Measurements from ENCODE around the gene TCEAL8.

TCEAL8 gene

GRCh38 chrX:103274284-103274683 lies 19.3 kb upstream of the TCEAL8 start:
- no peak overlapping the region for H3K27ac ChIP-seq
- ChIA-PET CTCF (no interaction called here), POLR2A (ENCODE audit: low non-redundant PET) (no interaction called here)
- no peak for DNase-seq (ENCODE audit: low spot score)
- TF ChIP-seq, protein P1, sequence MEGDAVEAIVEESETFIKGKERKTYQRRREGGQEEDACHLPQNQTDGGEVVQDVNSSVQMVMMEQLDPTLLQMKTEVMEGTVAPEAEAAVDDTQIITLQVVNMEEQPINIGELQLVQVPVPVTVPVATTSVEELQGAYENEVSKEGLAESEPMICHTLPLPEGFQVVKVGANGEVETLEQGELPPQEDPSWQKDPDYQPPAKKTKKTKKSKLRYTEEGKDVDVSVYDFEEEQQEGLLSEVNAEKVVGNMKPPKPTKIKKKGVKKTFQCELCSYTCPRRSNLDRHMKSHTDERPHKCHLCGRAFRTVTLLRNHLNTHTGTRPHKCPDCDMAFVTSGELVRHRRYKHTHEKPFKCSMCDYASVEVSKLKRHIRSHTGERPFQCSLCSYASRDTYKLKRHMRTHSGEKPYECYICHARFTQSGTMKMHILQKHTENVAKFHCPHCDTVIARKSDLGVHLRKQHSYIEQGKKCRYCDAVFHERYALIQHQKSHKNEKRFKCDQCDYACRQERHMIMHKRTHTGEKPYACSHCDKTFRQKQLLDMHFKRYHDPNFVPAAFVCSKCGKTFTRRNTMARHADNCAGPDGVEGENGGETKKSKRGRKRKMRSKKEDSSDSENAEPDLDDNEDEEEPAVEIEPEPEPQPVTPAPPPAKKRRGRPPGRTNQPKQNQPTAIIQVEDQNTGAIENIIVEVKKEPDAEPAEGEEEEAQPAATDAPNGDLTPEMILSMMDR (conservative IDR thresholded peaks at IDR 0.05; ENCODE audit: low read depth) = no peak

GRCh38 chrX:103258275-103258674 lies 3.3 kb upstream of the TCEAL8 start:
- TF ChIP-seq, protein P1 (conservative IDR thresholded peaks at IDR 0.05; ENCODE audit: low read depth) = no peak
- no peak for DNase-seq (ENCODE audit: low spot score)
- CTCF ChIA-PET = no interaction called here
- POLR2A ChIA-PET (ENCODE audit: low non-redundant PET) = no interaction called here
- no peak overlapping the region for H3K27ac ChIP-seq

GRCh38 chrX:103256651-103257050 lies 1.7 kb upstream of the TCEAL8 start:
- no peak overlapping the region for H3K27ac ChIP-seq
- TF ChIP-seq, protein P1 (conservative IDR thresholded peaks at IDR 0.05; ENCODE audit: low read depth) = no peak
- DNase-seq (ENCODE audit: low spot score) = no peak
- ChIA-PET POLR2A (ENCODE audit: low non-redundant PET) (no interaction called here), CTCF (no interaction called here)

DNA sequence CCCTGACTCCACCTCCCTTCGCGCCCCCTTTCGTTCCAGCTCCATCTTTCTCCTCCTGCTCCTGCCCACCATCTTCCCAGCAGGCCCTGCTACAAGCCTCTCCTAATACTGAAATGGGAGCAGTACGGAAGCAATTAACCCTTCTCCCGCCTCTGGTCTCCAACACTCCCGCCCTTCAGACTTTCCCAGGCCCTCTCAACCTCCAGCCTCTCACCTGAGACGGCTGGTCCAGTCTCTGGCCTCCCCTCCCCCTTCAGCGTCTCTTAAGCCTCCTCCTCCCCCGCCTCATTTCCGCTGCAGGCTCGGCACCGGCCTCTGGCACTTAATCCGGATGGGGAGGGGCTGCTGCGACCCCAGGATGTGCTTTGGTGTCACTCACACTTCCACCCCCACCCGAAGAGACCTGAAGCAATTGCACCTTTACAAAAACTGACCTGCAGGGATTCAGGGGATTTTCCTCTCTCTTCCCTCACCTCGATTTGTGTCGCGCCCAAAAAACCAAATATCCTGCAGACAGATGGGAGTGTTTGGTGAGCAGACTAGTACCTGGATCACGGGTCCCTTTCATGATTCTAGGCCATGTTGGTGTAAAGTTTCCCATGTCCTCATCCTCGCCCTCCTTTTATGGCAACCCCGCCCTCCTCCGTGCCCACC lies 657 bp downstream of the TCEAL8 start:
- TF ChIP-seq, protein P1 (conservative IDR thresholded peaks at IDR 0.05; ENCODE audit: low read depth) = no peak
- H3K27ac ChIP-seq = peak overlapping the region; percentile 75
- DNase-seq (ENCODE audit: low spot score) = peak; percentile 41
- ChIA-PET CTCF (interaction anchor here (1.9 kb wide), 1 partner anchor 43 kb away, joined by 4 read pairs; no protein-coding TSS in a partner anchor), POLR2A (ENCODE audit: low non-redundant PET) (no interaction called here)

DNA sequence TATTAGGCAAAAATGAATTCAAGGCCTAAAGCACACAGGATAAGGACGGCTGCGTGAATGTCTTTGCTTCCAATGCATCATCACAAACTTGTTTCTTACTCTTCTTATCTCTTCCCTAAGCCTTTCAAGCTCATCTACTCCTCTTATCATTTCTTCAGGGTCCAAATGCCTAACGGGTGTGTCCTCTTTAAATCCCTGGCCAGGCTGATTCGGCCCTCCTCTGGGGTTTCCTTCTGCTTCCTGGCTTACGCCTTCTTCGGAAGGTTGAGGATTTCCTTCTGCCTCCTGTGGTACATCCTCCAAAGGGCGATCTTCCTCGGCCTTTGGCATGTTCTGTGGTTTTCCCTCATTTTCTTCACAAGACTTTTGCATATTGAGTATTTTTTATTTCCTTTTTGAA lies 1.3 kb downstream of the TCEAL8 start:
- ChIA-PET POLR2A (ENCODE audit: low non-redundant PET) (no interaction called here), CTCF (interaction anchor here (1.9 kb wide), 1 partner anchor 43 kb away, joined by 4 read pairs; no protein-coding TSS in a partner anchor)

DNA sequence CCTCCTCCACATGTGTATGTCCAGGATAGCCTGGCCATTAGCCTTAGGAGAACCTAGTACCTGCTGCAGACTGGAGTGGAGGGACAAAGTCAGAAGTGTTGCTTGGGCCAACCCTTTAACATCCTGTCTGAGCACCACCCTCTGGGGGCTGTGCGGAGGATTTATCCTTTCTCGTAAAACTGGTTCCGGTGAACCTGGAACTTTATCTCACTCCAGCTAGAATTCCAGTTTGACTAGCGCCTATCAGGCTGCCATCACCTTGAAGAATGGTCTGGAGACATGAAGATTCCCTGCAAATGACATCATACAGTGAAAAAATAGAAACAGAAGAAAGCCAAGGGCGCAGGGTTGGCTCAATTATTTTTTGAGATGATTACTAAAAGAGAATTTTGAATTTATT lies 4.0 kb downstream of the TCEAL8 start:
- CTCF ChIA-PET = interaction anchor here (0.5 kb wide), 1 partner anchor 306 kb away, joined by 3 read pairs; no protein-coding TSS in a partner anchor
- DNase-seq (ENCODE audit: low spot score) = peak; percentile 6
- TF ChIP-seq, protein P1 (conservative IDR thresholded peaks at IDR 0.05; ENCODE audit: low read depth) = no peak
- H3K27ac ChIP-seq = no peak overlapping the region
- POLR2A ChIA-PET (ENCODE audit: low non-redundant PET) = interaction anchor here (0.7 kb wide), 1 partner anchor 40 kb away, joined by 3 read pairs; no protein-coding TSS in a partner anchor

More for the DNA sequence above, 1.3 kb downstream of the TCEAL8 start:
- TF ChIP-seq, protein P1 (conservative IDR thresholded peaks at IDR 0.05; ENCODE audit: low read depth) = no peak
- peak overlapping the region; percentile 75; the same call in 1 of the 2 replicates for H3K27ac ChIP-seq
- no peak for DNase-seq (ENCODE audit: low spot score)
